SH-SY5Y (cell line): ENCODE measurements around the gene CLOCK.

Experiments
- GATA2 ChIP-seq: IDR thresholded peaks from 2 replicates; pipeline ENCODE4 v1.6.1; 2011; ENCODE audit warnings: mild to moderate bottlenecking, low read depth, low read length
- GATA3 ChIP-seq: IDR thresholded peaks from 2 replicates; pipeline ENCODE4 v1.6.1; 2011; ENCODE audit warnings: low read depth, mild to moderate bottlenecking, low read length, moderate library complexity

GRCh38 chr4:55491486-55491885 is 55.2 kb downstream of the CLOCK start:
- TF ChIP-seq GATA2 (no peak), GATA3 (no peak)
